ENCODE results near the gene SLC9A4. TPM values are rescaled to one million over a fixed set of nuclear protein-coding genes. Genes with fewer than 3 reads are reported as not detected.

SLC9A4 gene
- total RNA-seq, 1 donor from 2014 or later, result 2.2 TPM

DNA sequence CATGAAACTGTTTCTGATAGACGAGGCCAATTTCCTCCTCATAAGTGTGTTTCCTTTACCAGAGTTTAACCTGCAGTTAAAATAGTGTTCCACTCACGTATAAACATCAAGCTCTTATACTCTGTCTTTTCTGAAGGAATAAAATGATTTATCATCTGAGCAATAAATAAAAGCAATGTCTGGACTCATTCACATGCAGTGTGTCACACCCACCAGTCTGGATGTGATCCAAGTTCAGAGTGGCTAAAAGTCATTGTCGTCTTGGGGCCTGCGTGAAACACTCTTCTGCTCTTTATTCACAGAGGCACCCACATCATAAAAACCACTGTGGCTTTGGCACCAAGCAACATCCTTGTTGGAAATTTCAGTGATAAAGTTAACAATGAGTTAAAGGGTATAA is 19.5 kb upstream of the SLC9A4 start:
- H3K27me3 ChIP-seq (ENCODE audit: control insufficient read depth, insufficient read depth, low read length), result no peaks in the 10 kb centered on the region
- H3K36me3 ChIP-seq (ENCODE audit: control insufficient read depth, insufficient read depth, low read length), result no peaks in the 10 kb centered on the region
- TF ChIP-seq, protein P1, sequence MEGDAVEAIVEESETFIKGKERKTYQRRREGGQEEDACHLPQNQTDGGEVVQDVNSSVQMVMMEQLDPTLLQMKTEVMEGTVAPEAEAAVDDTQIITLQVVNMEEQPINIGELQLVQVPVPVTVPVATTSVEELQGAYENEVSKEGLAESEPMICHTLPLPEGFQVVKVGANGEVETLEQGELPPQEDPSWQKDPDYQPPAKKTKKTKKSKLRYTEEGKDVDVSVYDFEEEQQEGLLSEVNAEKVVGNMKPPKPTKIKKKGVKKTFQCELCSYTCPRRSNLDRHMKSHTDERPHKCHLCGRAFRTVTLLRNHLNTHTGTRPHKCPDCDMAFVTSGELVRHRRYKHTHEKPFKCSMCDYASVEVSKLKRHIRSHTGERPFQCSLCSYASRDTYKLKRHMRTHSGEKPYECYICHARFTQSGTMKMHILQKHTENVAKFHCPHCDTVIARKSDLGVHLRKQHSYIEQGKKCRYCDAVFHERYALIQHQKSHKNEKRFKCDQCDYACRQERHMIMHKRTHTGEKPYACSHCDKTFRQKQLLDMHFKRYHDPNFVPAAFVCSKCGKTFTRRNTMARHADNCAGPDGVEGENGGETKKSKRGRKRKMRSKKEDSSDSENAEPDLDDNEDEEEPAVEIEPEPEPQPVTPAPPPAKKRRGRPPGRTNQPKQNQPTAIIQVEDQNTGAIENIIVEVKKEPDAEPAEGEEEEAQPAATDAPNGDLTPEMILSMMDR (IDR thresholded peaks at IDR 0.05; ENCODE audit: insufficient read depth, low read length, poor library complexity, severe bottlenecking), result no peak
- no peak overlapping the region for H3K4me3 ChIP-seq (ENCODE audit: low read depth, low read length)
- no peak for DNase-seq (ENCODE audit: low read depth)

DNA sequence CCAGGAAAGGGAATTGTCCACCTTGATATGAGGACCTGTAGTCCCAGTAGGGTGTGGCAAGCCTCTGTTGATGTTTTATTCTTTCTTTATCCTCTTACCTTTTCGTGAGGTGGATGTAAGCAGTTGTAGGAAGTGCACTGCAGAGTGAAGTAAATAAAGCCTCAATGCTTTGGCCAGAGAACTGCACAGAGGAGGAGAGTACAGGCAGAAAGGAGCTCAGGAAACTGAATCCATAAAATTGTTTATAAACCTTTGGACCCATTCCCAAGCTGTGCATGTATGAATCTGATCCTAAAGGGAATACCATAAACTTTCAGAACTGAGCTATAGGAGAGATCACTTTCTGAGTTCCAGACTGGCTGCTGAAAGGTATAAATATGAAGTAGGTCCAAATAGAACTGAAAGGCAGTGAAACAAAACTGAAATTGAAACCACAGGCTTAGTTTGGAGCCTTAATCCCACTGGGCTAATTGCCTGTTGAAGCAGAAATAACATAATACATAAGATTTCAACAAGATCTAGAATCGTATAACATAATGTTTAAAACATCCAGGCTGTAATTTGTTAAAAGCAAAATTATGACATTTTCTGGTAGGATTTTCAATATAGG is 17.9 kb upstream of the SLC9A4 start:
- Histone ChIP-seq H3K36me3 (ENCODE audit: control insufficient read depth, insufficient read depth, low read length) (no peaks in the 10 kb centered on the region), H3K27me3 (ENCODE audit: control insufficient read depth, insufficient read depth, low read length) (no peaks in the 10 kb centered on the region), H3K4me3 (ENCODE audit: low read depth, low read length) (no peak overlapping the region)
- TF ChIP-seq, protein P1 (IDR thresholded peaks at IDR 0.05; ENCODE audit: insufficient read depth, low read length, poor library complexity, severe bottlenecking), result no peak
- DNase-seq (ENCODE audit: low read depth), result no peak

DNA sequence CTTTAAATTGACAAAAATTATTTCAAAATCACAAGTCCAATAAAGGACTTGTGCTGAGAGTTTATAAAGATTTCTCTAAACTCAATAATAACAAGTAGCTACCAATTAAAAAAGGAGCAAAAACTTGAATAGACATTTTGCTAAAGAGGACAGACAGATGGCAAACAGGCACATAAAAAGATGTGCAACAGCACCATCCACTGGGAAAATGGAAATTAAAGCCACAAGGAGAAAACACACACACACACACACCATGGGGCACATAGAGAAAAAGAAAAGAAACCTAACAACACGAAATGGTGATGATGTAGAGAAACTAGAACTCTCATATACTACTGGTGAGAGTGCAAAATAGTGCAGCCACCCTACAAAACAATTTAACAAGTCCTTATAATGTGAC is 12.6 kb upstream of the SLC9A4 start:
- Histone ChIP-seq H3K27me3 (ENCODE audit: control insufficient read depth, insufficient read depth, low read length) (peaks cover 2% of the 10 kb centered on the region), H3K36me3 (ENCODE audit: control insufficient read depth, insufficient read depth, low read length) (no peaks in the 10 kb centered on the region), H3K4me3 (ENCODE audit: low read depth, low read length) (no peak overlapping the region)
- no peak for DNase-seq (ENCODE audit: low read depth)
- TF ChIP-seq, protein P1 (IDR thresholded peaks at IDR 0.05; ENCODE audit: insufficient read depth, low read length, poor library complexity, severe bottlenecking), result no peak

DNA sequence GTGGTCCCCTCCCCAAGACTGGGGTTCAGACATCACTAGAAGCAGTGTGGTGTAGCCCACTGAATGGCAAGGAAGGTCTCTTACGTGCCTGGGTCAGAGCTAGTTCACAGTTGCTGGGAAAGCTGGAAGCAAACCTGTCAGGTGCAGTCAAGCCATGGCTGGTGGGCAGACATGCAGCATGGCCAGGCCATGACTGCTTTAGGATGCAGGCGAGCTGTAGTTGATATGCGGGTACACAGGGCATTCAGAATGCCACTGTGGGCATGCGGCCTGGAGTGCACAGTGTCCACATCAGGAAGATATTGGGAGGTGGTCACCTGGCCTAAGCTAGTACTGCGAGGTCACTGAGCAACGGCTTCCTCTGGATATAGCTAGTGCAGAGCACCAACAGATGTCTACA is 11.8 kb upstream of the SLC9A4 start:
- Histone ChIP-seq H3K27me3 (ENCODE audit: control insufficient read depth, insufficient read depth, low read length) (peaks cover 2% of the 10 kb centered on the region), H3K4me3 (ENCODE audit: low read depth, low read length) (no peak overlapping the region), H3K36me3 (ENCODE audit: control insufficient read depth, insufficient read depth, low read length) (no peaks in the 10 kb centered on the region)
- TF ChIP-seq, protein P1 (IDR thresholded peaks at IDR 0.05; ENCODE audit: insufficient read depth, low read length, poor library complexity, severe bottlenecking), result no peak
- no peak for DNase-seq (ENCODE audit: low read depth)

DNA sequence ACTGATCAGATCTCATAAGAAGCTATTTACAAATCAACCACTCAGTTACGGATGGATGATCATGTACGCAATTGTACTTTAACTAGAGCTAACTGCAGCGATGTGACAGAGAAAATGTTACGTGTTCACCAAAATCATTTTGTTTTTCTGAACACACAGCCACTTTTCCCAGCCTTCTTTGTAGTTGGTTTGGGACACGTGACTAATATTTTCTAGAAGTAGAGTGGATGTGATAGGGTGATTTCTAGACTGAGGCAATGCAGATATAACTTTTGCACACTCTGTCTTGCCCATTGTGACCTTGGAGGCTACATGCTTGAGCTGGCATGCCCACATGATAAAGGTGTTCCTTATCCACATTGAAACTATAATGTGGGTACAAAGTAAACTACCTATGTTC is 9.9 kb upstream of the SLC9A4 start:
- Histone ChIP-seq H3K27me3 (ENCODE audit: control insufficient read depth, insufficient read depth, low read length) (peaks cover 2% of the 10 kb centered on the region), H3K4me3 (ENCODE audit: low read depth, low read length) (no peak overlapping the region), H3K36me3 (ENCODE audit: control insufficient read depth, insufficient read depth, low read length) (no peaks in the 10 kb centered on the region)
- DNase-seq (ENCODE audit: low read depth), result no peak
- TF ChIP-seq, protein P1 (IDR thresholded peaks at IDR 0.05; ENCODE audit: insufficient read depth, low read length, poor library complexity, severe bottlenecking), result no peak

DNA sequence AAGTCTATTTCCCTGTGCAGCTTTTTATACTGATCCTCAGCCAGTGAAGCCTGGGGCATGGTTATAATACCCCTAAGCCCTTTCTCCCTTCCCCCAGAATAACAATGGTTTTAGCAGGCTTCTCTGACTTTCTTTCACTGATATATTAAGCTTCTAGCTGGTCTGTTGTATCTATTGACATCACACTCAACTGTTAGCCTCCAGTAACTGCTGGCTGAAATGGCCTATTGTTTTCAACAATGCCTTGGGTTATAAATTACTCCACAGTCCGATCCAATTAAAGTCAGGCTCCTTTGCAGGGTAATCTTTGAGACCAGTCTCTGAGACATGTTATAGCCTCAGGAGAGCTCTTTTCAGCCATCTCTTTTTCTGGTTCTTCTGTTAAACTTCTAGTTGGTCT is 2.9 kb upstream of the SLC9A4 start:
- peaks cover 2% of the 10 kb centered on the region for H3K27me3 ChIP-seq (ENCODE audit: control insufficient read depth, insufficient read depth, low read length)
- no peaks in the 10 kb centered on the region for H3K36me3 ChIP-seq (ENCODE audit: control insufficient read depth, insufficient read depth, low read length)
- no peak overlapping the region for H3K4me3 ChIP-seq (ENCODE audit: low read depth, low read length)
- DNase-seq (ENCODE audit: low read depth), result no peak
- TF ChIP-seq, protein P1 (IDR thresholded peaks at IDR 0.05; ENCODE audit: insufficient read depth, low read length, poor library complexity, severe bottlenecking), result no peak
